Activated T-cell treated with anti-CD3 and anti-CD28 coated beads for 24 hours (primary cell): ENCODE measurements around the gene ARHGAP28.

ENCODE experiments used
- DNase-seq: peaks from one replicate; pipeline ENCODE4 v3.0.0-alpha.2; 2020; ENCODE audit warnings: low read depth

ARHGAP28 gene

GRCh38 chr18:6960656-6961055 lies 231.1 kb downstream of the ARHGAP28 start:
- no peak for DNase-seq

- DNase-seq: no peak
These were observed 231.8 kb downstream of the ARHGAP28 start for GRCh38 chr18:6961331-6961730.

- DNase-seq: no peak
These were observed 233.3 kb downstream of the ARHGAP28 start for GRCh38 chr18:6962571-6963451.

GRCh38 chr18:6963452-6964097 lies 234.1 kb downstream of the ARHGAP28 start:
- DNase-seq: no peak
